AG04450 (cell line): Measurements from ENCODE around the gene CPN1. TPM values are rescaled to one million over a fixed set of nuclear protein-coding genes. Genes with fewer than 3 reads are reported as not detected.

ENCODE experiments used
- CTCF ChIA-PET: fragments of 300-600, 350-600 bp; formaldehyde crosslinking; extraction: SDS; loops from one replicate; lab custom pipeline; 2022; ENCODE audit warnings: antibody characterized with exemption, inconsistent platforms; lab: Charles Lee
- POLR2A ChIA-PET: fragments of 350-600 bp; formaldehyde crosslinking; extraction: SDS; loops from one replicate; lab custom pipeline; 2021; ENCODE audit warnings: antibody characterized with exemption, inconsistent platforms; lab: Yijun Ruan, JAX
- DNase-seq: peaks from one replicate; pipeline ENCODE4 v3.0.0-alpha.2; 2011; ENCODE audit warnings: low read depth, low spot score
- H3K27ac ChIP-seq: one replicate; pipeline ENCODE4 v1.5.1; 2012; ENCODE audit warnings: low read depth, low read length, control low read depth
- H3K27me3 ChIP-seq: one replicate; pipeline ENCODE4 v1.6.0; 2012; ENCODE audit warnings: low read length; ENCODE audit not compliant: control insufficient read depth, insufficient read depth
- H3K4me3 ChIP-seq: 2 replicates; pipeline ENCODE4 v1.5.1; 2011; ENCODE audit warnings: mild to moderate bottlenecking, low read depth, low read length, control low read depth
- H3K9me3 ChIP-seq: 2 replicates; pipeline ENCODE4 v1.5.1; 2012; ENCODE audit warnings: low read length; ENCODE audit not compliant: control insufficient read depth, insufficient read depth
- polyA plus RNA-seq: library from polyadenylated mRNA; depleted of rRNA; stranded (reverse); fragments of >200 nt; gene quantifications from 2 replicates; pipeline ENCODE4 v1.2.3, GENCODE V29; 2011
- TF ChIP-seq, protein P1 (sequence below): IDR thresholded peaks from 2 replicates; pipeline ENCODE4 v1.5.1; 2011; ENCODE audit warnings: low read depth, low read length, control low read depth, inconsistent platforms

The CPN1 gene
- polyA plus RNA-seq, 1 experiment, result not detected

DNA sequence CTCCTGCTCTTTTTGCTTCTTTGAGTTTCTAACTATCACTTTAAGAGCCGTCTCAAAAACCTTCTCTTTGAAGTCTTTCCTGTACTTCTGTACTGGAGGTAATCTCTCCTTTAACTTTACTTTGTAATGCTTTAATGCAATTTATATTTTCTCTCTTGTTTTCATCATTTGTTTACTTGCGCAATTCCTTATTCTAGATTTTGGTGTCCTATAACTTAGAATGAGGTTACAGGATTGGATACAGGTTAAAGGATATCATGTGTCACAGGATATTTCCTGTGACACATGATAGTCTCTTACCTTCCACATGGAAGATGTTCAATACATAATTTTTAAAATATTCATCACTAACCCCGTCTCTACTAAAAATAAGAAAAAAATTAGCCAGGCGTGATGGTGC is 42.4 kb upstream of the CPN1 start:
- ChIA-PET POLR2A (no interaction called here), CTCF (interaction anchor here (0.6 kb wide), 1 partner anchor 76 kb away, joined by 3 read pairs; no protein-coding TSS in a partner anchor)
- Histone ChIP-seq H3K9me3 (no peaks in the 10 kb centered on the region), H3K27ac (no peak overlapping the region), H3K4me3 (no peak overlapping the region), H3K27me3 (peaks cover 12% of the 10 kb centered on the region)
- TF ChIP-seq, protein P1, sequence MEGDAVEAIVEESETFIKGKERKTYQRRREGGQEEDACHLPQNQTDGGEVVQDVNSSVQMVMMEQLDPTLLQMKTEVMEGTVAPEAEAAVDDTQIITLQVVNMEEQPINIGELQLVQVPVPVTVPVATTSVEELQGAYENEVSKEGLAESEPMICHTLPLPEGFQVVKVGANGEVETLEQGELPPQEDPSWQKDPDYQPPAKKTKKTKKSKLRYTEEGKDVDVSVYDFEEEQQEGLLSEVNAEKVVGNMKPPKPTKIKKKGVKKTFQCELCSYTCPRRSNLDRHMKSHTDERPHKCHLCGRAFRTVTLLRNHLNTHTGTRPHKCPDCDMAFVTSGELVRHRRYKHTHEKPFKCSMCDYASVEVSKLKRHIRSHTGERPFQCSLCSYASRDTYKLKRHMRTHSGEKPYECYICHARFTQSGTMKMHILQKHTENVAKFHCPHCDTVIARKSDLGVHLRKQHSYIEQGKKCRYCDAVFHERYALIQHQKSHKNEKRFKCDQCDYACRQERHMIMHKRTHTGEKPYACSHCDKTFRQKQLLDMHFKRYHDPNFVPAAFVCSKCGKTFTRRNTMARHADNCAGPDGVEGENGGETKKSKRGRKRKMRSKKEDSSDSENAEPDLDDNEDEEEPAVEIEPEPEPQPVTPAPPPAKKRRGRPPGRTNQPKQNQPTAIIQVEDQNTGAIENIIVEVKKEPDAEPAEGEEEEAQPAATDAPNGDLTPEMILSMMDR, result no peak
- no peak for DNase-seq

DNA sequence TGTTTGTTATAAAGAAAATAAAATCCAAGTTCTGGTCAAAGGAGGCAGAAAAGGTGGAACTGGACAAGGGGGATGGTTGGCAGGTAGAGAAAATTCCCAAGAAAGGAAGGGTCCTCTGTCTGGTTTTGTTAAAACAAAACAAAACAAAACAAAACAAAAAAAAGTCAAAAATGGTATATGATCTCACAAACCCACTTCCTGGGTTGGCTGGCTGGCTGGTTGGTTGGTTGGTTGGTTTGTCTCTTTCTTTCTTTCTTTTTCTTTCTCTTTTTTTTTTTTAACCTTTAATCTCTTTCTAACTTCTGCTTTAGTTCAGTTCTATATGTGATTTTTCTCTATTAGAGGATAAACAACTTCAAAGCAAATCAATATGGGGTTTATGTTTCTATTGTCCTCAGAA is 41.1 kb upstream of the CPN1 start:
- no peak for DNase-seq
- H3K4me3 ChIP-seq, result no peak overlapping the region
- ChIA-PET CTCF (no interaction called here), POLR2A (no interaction called here)
- H3K27ac ChIP-seq, result no peak overlapping the region
- H3K27me3 ChIP-seq, result peaks cover 10% of the 10 kb centered on the region
- TF ChIP-seq, protein P1, result no peak
- no peaks in the 10 kb centered on the region for H3K9me3 ChIP-seq

DNA sequence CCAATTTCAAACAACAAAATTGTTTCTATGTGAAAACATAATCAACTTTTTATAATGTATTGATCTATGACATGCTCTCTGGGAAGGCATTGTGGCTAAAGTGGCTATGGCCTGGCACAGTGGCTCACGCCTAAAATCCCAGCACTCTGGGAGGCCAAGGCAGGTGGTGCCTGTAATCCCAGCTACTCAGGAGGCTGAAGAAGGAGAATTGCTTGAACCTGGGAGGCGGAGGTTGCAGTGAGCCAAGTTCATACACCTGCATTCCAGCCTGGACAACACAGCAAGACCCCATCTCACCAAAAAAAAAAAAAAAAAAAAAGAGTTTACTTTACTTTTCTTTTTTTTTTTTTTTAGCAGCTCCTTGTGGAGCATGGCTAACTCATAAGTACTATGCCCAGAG is 38.9 kb upstream of the CPN1 start:
- CTCF ChIA-PET, result interaction anchor here (1.1 kb wide), 1 partner anchor 75 kb away, joined by 3 read pairs; no protein-coding TSS in a partner anchor
- no peaks in the 10 kb centered on the region for H3K9me3 ChIP-seq
- DNase-seq, result no peak
- no peak overlapping the region for H3K4me3 ChIP-seq
- peaks cover 15% of the 10 kb centered on the region for H3K27me3 ChIP-seq
- TF ChIP-seq, protein P1, result no peak
- no peak overlapping the region for H3K27ac ChIP-seq
- POLR2A ChIA-PET, result no interaction called here

DNA sequence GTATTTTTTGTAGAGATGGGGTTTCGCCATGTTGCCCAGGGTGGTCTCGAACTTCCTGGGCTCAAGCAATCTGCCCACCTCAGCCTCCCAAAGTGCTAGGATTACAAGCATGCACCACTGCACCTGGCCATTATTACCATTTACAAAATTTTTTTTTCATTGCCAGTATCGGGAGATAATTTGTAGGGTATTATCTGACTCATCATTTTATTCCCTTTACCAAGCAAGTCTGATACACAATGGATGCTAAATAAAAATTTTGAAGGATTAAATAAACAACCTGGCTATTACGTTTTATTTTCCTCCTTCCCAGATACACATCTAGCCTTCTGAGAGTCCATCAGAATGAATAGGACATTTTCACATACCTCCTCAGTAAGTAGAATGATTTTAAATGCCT is 38.1 kb upstream of the CPN1 start:
- no peak overlapping the region for H3K4me3 ChIP-seq
- H3K9me3 ChIP-seq, result no peaks in the 10 kb centered on the region
- TF ChIP-seq, protein P1, result no peak
- CTCF ChIA-PET, result interaction anchor here (1.1 kb wide), 1 partner anchor 74 kb away, joined by 3 read pairs; no protein-coding TSS in a partner anchor
- H3K27me3 ChIP-seq, result peaks cover 15% of the 10 kb centered on the region
- H3K27ac ChIP-seq, result no peak overlapping the region
- DNase-seq, result no peak
- POLR2A ChIA-PET, result interaction anchor here (0.6 kb wide), 1 partner anchor 77 kb away, joined by 5 read pairs; no protein-coding TSS in a partner anchor

DNA sequence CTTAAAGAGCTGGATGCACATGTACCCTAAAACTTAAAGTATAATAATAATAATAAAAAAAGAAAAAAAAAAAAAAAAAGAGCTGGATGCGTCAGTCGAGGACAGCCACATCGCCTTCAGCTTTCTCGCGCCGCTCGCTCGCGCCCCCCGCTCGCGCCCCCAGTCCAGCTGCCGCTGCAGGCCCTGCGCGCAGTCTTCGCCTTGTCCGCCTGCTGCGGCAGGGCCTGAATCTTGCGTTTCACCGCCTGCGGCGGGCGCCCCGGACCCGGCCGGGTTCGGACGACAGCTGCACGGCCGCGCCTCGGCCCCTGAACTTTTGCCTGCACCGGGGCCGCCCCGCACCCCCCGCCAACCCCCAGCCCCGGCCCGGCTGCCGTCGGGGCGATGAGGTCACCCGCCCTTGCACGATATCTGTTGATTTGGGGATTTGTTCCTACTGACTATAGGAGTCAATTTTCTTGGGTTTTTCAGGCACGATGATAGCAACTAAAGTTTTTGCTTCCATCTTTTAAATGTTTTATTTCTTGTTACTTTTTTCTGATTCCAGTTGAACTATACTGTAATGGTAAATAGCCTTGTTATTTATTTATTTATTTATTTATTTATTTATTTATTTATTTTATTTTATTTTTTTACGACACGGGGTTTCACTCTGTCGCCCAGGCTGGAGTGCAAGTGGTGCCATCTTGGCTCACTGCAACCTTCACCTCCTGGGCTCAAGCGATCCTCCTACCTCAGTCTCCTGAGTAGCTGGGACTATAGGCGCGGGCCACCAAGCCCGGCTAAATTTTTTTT is 33.5 kb upstream of the CPN1 start:
- no peak for DNase-seq
- Histone ChIP-seq H3K27ac (no peak overlapping the region), H3K27me3 (peaks cover 7% of the 10 kb centered on the region), H3K4me3 (no peak overlapping the region), H3K9me3 (no peaks in the 10 kb centered on the region)
- ChIA-PET POLR2A (no interaction called here), CTCF (no interaction called here)
- TF ChIP-seq, protein P1, result no peak
